Measurements from ENCODE around the gene TSSK3.
A peak's percentile ranks its signal among the peaks of the same experiment; 100 is the strongest.

DNA sequence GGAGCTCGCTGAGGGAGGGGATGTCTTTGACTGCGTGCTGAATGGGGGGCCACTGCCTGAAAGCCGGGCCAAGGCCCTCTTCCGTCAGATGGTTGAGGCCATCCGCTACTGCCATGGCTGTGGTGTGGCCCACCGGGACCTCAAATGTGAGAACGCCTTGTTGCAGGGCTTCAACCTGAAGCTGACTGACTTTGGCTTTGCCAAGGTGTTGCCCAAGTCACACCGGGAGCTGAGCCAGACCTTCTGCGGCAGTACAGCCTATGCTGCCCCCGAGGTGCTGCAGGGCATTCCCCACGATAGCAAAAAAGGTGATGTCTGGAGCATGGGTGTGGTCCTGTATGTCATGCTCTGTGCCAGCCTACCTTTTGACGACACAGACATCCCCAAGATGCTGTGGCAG is 1.4 kb downstream of the TSSK3 start:
- TF ChIP-seq, protein P1, sequence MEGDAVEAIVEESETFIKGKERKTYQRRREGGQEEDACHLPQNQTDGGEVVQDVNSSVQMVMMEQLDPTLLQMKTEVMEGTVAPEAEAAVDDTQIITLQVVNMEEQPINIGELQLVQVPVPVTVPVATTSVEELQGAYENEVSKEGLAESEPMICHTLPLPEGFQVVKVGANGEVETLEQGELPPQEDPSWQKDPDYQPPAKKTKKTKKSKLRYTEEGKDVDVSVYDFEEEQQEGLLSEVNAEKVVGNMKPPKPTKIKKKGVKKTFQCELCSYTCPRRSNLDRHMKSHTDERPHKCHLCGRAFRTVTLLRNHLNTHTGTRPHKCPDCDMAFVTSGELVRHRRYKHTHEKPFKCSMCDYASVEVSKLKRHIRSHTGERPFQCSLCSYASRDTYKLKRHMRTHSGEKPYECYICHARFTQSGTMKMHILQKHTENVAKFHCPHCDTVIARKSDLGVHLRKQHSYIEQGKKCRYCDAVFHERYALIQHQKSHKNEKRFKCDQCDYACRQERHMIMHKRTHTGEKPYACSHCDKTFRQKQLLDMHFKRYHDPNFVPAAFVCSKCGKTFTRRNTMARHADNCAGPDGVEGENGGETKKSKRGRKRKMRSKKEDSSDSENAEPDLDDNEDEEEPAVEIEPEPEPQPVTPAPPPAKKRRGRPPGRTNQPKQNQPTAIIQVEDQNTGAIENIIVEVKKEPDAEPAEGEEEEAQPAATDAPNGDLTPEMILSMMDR (IDR thresholded peaks at IDR 0.05; ENCODE audit: extremely low read depth in 1 of 2, insufficient read depth in 1 of 2, low read depth in 1 of 2, low read length in 2 of 2): no peak
- TF ChIP-seq POLR2AphosphoS5 (IDR thresholded peaks at IDR 0.05; ENCODE audit: insufficient read depth, low read depth, low read length) (no peak), POLR2A (IDR thresholded peaks at IDR 0.05; ENCODE audit: low read depth, low read length) (peak; percentile 9), EZH2 (IDR thresholded peaks at IDR 0.05; ENCODE audit: borderline replicate concordance, low read depth, low read length, severe bottlenecking) (no peak), FOS (IDR thresholded peaks at IDR 0.05; ENCODE audit: borderline replicate concordance, insufficient read depth, low read length) (no peak)
